RWPE2 (cell line): Measurements from ENCODE around the gene AGTRAP.

ENCODE experiments used
- ATAC-seq: fragments of 200-7000 bp; cut with Tn5 transposase; 3 replicates; pipeline ENCODE4 v1.9.1; 2021; ENCODE audit warnings: low read depth
- DNase-seq: peaks from one replicate; pipeline ENCODE4 v3.0.0-alpha.2; 2020; ENCODE audit warnings: low spot score
- H3K27ac ChIP-seq: fragments of 450-650 bp; 2 replicates; pipeline ENCODE4 v1.5.1; 2017; ENCODE audit warnings: mild to moderate bottlenecking; ENCODE audit not compliant: poor library complexity, severe bottlenecking
- H3K27me3 ChIP-seq: fragments of 250-450 bp; sonication (Bioruptor Pico); 2 replicates; pipeline ENCODE4 v1.5.1; 2021; ENCODE audit warnings: mild to moderate bottlenecking, moderate library complexity; ENCODE audit not compliant: insufficient read depth, poor library complexity, severe bottlenecking
- H3K36me3 ChIP-seq: fragments of 250-450 bp; sonication (Bioruptor Pico); 2 replicates; pipeline ENCODE4 v1.5.1; 2020; ENCODE audit warnings: low read depth, mild to moderate bottlenecking, moderate library complexity
- H3K4me1 ChIP-seq: fragments of 250-450 bp; sonication (Bioruptor Pico); 2 replicates; pipeline ENCODE4 v1.5.1; 2021; ENCODE audit warnings: mild to moderate bottlenecking, moderate library complexity; ENCODE audit not compliant: insufficient read depth, poor library complexity, severe bottlenecking
- H3K4me3 ChIP-seq: fragments of 250-450 bp; sonication (Bioruptor Pico); 2 replicates; pipeline ENCODE4 v1.5.1; 2021; ENCODE audit warnings: mild to moderate bottlenecking, moderate library complexity; ENCODE audit not compliant: severe bottlenecking
- H3K9me3 ChIP-seq: fragments of 250-450 bp; sonication (Bioruptor Pico); 2 replicates; pipeline ENCODE4 v1.5.1; 2021; ENCODE audit warnings: mild to moderate bottlenecking, moderate library complexity; ENCODE audit not compliant: severe bottlenecking
- CTCF ChIP-seq: fragments of 450-650 bp; IDR thresholded peaks from one replicate; pipeline ENCODE4 v1.5.1; 2017; ENCODE audit warnings: mild to moderate bottlenecking, moderate library complexity; ENCODE audit not compliant: poor library complexity, severe bottlenecking

AGTRAP gene

GRCh38 chr1:11779715-11780379, 43.9 kb downstream of the AGTRAP start:
- H3K4me3 ChIP-seq: no peak overlapping the region
- no peak overlapping the region for H3K27ac ChIP-seq
- H3K9me3 ChIP-seq: no peaks in the 10 kb centered on the region
- H3K36me3 ChIP-seq: no peaks in the 10 kb centered on the region
- no peak for TF ChIP-seq CTCF
- no peaks in the 10 kb centered on the region for H3K27me3 ChIP-seq
- no peak for DNase-seq
- H3K4me1 ChIP-seq: no peaks in the 10 kb centered on the region
- no peak for ATAC-seq

- H3K4me1 ChIP-seq: no peaks in the 10 kb centered on the region
- no peak for DNase-seq
- no peak overlapping the region for H3K27ac ChIP-seq
- ATAC-seq: no peak
- TF ChIP-seq CTCF: no peak
- no peaks in the 10 kb centered on the region for H3K27me3 ChIP-seq
- no peak overlapping the region for H3K4me3 ChIP-seq
- H3K36me3 ChIP-seq: no peaks in the 10 kb centered on the region
- no peaks in the 10 kb centered on the region for H3K9me3 ChIP-seq
Measured at GRCh38 chr1:11780380-11781147, 44.6 kb downstream of the AGTRAP start.

GRCh38 chr1:11781297-11781696, 45.4 kb downstream of the AGTRAP start:
- no peaks in the 10 kb centered on the region for H3K4me1 ChIP-seq
- no peak for TF ChIP-seq CTCF
- H3K36me3 ChIP-seq: no peaks in the 10 kb centered on the region
- no peaks in the 10 kb centered on the region for H3K27me3 ChIP-seq
- H3K27ac ChIP-seq: no peak overlapping the region
- DNase-seq (no peak), ATAC-seq (peak; percentile 32; the same call in 1 of the 3 replicates)
- H3K9me3 ChIP-seq: no peaks in the 10 kb centered on the region
- no peak overlapping the region for H3K4me3 ChIP-seq

GRCh38 chr1:11782127-11782708, 46.3 kb downstream of the AGTRAP start:
- DNase-seq (no peak), ATAC-seq (no peak)
- Histone ChIP-seq H3K27ac (no peak overlapping the region), H3K4me3 (no peak overlapping the region), H3K4me1 (peaks cover 1% of the 10 kb centered on the region), H3K36me3 (no peaks in the 10 kb centered on the region), H3K27me3 (no peaks in the 10 kb centered on the region), H3K9me3 (no peaks in the 10 kb centered on the region)
- no peak for TF ChIP-seq CTCF

- H3K36me3 ChIP-seq: no peaks in the 10 kb centered on the region
- no peak for ATAC-seq
- peaks cover 7% of the 10 kb centered on the region for H3K4me1 ChIP-seq
- no peaks in the 10 kb centered on the region for H3K27me3 ChIP-seq
- no peaks in the 10 kb centered on the region for H3K9me3 ChIP-seq
- no peak overlapping the region for H3K4me3 ChIP-seq
- no peak for TF ChIP-seq CTCF
- DNase-seq: no peak
- no peak overlapping the region for H3K27ac ChIP-seq
Measured at GRCh38 chr1:11783556-11783955, 47.6 kb downstream of the AGTRAP start.
